GM19035 (cell line): ENCODE data around the gene FGF13.

Source experiments
- ATAC-seq: cut with Tn5 transposase; IDR thresholded peaks from one replicate; pipeline ENCODE4 v1.9.1; 2021; ENCODE audit not compliant: unreplicated experiment

FGF13 gene

DNA sequence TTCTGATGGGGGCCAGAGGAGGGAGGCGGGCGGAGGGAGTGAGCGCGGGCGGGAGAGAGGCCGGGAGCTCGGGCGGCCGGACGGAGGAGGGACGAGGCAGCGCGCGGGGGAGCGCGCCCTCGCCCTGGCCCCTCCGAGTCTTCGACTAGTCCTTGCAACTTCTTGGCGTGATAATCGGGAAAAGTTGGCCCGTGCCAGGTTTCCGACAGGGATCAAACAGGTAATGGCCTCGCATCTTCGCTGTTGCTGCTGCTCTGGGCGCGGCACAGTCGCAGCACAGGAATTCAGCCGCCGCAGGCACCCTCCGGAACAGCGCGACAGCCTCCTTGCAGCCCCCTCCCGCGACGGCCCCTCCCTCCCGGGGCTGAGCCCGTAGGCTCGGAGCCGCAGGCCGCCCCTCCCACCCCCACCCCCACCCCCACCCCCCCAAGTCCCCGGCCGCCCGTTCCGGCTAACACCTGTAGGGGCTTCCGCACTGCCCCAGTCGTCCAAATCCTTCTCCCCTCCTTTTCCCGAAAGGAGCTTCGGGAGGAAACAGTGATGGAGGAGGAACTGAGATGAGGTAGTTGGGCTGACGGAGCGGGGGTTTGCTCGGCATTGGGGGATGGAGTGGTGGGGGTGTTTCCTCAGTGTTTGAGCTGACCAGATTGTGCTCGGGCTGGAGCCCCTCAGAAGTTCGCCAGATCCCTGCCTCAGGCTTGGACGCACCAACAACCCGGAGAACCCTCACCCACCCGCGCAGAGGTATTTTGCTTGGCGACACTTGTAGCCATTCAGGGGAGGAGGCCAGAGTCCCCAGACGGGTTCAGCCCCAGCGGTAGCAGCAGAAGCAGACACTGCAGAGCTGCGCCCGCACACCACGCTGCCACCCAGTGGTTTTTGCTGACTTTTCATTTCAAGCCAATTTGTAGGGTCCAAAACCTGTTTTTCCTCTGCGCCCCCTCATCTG is at the start of gene FGF13:
FGF13 (minus strand) TSS at position 319 of the 949 bp plus-strand sequence. CDS start 714 bp downstream, outside the sequence.
- no peak for ATAC-seq

DNA sequence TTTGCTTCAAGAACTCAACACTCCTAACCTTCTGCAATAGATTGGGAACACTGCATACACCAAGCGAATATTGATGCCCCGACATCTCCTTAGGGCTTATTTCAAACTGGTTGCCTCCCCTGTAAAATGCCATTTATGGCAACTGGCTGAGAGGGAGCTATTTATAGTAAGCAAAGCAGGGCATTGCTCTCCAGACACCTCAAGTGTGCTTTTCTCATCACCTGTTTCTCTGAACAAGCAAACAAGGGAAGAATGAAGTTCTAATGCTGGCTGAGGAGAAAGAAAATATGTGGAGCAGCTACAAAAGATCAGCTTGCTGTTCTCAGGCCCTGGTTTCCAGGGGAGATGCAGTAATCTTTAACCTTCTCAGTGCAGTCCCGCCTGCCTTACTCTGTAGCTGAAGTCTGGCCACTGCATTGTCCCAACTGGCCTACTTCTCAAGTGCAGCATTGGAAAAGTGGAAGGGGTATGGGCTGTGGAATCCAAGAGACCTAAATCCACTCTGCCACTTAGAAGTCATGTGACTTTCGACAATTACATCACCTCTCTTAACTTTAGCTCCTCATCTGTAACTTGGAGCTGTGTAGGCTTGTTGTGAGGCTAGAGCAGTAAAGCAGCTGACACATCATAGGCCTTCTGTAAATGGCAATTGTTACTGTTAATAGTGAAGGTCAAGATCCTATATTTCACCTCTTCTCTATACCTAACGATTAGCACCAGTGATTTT is 47.9 kb upstream of the FGF13 start:
- no peak for ATAC-seq

DNA sequence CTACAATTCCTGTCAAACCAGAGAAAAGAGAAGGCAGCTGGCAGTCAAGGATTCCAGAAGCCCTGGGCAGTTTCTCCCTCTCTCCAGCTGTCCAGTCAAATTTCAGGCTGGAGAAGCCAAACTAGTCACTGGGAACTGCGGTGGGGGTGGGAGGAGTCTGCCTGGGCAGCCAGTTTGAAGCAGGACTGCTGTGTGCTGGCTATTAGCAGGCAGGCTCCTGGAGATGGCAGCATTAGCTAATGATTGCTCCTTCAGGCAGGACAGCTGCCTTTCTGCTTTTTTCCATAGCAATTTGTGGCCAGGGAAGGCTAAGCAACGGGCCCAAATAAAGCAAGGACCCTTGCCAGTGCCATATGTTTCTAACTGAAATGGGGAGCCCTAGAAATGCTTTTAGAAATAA is 44.7 kb upstream of the FGF13 start:
- no peak for ATAC-seq

DNA sequence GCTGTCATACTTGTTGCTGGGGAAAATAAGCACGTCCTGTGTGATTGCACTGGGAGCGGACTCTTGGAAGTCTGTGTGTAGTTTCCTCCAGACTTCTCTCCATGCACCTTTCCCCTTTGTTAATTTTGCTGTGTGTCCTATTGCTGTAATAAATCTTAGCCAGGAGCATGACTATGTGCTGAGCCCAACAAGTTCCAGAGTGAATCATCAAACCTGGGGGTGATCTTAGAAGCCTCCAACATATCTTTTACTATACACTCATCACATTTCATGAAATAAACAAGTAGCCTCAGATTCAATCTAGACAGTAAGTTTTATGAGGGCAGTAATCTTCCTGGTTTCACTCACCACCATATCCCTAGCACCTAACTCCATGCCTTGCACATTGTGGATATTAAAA is 43.3 kb upstream of the FGF13 start:
- no peak for ATAC-seq

DNA sequence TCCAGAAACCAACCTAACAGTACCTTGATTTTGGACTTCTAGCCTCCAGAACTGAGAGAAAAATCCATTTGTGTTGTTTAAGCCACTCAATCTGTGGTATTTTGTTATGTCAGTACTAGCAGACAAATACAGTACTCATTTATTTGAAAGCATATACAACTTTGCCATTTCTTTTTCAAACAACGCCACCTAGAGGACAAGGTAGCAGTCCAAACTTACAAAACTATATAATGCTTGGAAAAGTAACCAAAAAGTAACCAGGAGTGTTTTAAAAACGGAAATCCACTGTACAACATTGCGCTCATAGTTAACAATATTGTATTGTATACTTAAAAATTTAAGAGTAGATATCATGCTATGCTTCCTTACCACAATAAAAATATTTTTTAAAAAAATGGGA is 37.0 kb upstream of the FGF13 start:
- ATAC-seq, result no peak

DNA sequence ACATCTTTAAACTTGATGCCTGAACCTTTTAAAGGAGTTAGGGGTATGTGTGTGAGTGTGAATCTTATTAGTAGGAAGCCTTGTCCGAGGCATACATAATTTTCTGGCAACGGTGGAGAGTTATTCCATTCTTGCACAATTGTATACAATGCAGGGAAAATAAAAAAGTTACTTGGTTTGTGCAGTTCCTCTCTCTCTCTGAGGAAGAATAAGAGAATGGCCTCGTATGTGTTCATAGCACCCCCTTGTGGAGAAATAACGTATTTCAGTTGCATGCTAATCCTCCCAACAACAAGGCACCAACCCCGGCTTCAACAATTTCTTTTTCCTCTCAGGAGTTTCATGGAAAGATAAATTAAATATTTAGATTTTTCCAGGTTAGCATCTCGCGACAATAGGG is 33.7 kb upstream of the FGF13 start:
- ATAC-seq, result peak; percentile 64

DNA sequence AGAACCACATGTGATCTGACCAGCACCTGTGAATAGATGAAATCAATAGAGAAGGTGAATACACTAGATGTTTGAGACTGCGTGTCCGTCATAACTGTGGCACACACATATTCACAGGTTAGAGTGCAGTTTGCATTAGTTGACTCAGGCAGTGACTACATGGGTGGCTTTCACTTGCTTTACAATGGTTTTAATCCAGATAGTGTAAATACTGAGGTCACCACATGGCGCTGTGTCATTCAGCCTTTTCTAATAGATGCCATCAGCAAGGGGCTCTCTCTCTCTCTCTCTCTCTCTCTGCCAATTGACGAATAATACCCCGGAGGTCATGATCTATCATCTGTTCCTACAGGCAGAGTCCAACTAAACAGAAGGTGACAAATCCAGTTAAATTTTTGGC is 30.7 kb upstream of the FGF13 start:
- no peak for ATAC-seq

DNA sequence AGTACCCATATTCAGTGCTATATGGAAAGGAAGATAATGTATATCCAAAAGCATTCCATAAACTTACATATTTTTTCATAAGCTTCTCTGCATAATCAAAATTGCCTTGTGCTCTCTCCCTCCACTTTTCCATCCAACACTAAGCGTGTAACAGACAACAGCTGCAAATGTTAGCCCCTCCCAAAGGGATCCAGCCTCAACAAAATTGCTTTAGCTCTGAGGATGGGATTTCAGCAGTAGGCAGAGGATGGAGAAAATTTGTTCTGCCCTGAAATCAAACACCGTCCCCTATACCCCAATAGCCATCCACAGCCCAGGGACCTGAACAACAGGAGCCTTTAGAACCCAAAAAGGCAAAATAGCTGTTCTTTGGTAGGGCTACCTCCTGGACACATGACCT is 28.8 kb upstream of the FGF13 start:
- no peak for ATAC-seq

DNA sequence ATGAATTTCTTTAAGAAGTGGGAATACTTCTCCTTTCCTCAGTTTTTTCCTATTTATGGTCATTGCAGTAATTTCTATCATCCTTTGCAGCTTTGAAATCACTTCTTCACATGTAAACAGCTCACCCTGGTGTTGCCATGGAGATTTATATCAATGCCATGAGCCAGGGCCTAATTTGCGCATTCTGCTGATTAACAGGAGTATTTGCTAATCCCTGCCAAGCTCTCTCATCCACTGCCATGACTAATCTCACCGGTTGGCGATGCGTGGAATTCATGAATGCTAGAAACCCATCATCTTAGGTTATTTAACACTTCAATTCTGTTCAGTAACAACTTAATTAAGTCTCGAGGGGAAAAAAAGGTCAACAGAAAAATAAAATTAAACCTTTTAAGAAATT is 11.8 kb upstream of the FGF13 start:
- ATAC-seq, result no peak

DNA sequence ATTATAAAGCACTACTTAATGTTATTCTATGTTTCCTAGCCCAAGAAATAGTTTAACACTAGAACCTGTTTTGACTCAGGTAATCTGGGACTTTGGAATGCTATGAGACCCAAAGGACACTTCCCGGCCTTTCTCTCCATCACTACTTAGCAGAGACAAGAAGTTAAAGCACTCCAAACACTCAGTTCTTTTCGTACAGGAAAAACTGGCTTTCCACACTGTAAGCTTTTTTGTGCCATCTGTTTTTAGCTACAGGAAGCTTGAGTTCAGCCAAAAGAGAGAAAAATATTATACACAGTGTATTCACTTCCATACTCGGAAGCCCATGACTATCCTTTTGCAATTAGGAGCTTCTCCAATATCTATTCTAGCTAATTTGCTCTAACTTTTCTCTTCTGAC is 7.9 kb upstream of the FGF13 start:
- ATAC-seq, result no peak

DNA sequence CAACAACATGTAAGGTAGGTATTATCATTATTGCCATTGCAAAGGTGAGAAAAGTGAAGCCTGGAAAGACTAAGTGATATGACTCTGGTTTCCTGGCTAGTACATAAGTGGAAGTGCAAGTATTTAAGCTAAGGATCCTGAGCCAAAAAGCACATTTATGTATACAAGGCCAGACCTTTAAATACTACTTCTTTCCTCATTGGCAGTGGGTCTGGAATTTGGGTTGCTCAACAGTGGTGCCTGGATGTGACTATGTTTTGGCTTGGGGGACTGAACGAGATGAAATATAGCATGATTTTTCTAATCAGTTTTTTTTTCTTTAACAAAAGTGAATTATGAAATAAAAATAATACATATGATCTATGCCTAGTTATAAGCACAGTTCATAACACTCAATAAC is 7.4 kb upstream of the FGF13 start:
- no peak for ATAC-seq

DNA sequence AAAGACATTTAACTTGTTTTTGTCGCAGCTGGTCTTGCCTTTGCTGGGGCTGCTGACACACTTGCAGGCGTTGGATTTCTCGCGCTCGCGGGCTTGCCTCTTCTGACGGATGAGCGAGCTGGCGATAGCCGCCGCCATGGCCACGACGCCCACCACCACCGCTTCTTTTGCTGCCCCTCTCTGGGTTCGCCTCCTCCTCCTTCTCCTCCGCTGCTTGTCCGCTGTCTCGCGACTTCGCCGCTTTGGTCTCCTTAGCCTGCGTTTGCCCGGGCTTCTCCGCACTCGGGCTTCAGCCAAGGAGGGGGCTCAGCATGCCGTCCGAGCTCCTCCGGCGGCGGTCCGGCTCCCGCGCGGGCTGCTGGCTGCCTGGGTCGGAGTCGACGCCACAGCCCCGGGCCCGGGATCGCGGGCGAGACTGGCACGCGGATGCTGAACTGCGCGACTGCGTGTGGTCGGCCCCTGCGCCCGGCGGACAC is 613 bp downstream of the FGF13 start:
- no peak for ATAC-seq

DNA sequence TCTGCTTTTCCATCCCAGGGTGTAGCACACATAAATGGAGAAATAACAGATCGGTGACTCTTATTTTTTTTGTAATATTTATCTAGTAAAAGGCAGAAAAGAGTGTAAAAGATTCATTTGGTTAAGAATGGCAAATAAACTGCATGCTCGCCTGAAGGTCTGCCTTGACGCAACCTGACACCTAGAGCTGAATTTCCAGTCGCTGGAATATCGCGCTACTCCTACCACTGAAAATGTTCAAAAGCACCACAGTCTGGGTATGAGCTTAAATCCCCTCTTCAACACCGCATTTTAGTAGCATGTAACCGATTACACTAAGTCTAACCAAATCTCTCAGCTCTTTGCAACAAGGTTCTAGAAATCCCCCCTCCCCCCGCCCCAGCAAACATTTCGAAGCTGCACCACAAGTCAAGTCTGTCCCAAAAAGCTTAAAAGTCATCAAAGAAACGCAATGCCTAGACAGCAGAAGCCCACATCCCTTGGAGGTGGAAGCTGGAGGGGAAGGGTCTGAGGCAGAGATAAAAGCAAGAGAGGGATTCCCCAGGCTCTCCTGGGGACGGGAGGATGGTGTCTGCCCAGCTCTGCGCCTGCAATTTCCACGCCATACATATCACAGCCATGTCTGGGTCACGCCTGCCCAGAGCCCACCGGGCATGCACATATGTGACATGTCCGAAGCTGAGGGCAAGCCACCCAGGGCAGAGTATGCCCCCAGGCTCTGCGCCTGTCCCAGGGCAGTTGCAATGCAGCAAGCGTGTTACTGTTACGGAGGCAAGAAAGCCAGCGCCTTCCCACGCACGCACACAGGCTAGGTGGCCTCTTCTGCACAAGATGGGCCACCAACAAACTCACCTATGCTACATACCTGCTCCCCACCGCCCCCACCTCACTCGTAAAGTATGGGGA is 1.4 kb downstream of the FGF13 start:
- no peak for ATAC-seq

DNA sequence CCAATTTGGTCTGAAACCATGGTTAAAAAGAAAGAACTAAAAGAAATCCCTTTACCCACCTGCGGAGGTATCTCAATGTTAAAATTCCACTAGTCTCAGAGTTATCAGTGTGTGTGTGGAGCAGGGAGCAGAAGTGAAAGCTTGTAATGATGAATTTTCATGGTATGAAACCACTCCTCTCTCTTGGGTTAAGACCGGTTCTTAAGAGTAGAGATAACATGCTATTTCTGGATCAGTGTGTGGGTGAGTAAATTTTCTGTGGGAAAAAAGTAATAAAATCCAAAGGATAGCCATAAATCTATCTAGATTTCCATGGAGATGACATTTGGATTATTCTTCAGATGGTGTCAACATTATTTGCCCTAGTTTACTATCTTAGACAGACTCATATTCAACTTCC is 3.2 kb downstream of the FGF13 start:
- ATAC-seq, result no peak

DNA sequence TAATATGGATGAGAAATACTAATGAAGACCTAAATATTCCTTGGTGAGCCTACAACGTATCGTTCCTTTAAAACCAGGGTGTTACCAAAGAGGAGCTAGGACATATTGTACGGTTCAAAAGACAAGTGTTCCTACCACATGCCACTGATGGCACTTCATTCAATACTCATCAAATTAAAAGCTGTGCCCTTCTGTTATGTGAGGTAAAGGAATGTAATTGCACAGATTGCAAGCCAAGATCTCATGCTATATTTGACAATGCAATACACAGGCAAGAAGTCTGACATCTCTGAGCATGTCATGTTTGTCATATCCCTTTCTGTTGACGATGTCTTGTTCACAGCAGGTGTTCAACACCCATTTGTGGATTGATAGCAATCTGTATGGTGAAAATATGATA is 6.9 kb downstream of the FGF13 start:
- no peak for ATAC-seq

DNA sequence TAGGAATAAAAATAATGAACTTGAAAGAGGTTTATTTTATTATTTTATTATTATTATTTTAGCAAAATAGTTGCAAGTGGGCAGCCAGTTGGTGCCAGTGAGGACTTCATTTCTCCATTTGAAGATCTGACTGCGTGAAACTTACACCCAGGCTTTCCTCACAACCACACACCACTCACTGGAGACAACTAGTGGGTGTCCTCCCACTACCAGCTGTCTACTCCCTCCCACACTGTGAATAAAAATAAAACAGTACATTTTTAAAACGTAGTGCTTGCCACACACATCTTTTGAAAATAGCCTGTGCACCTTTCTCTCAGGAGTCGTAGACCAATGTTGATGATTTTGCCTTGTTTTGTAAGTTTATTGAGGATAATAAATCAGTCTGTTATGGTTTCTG is 7.4 kb downstream of the FGF13 start:
- ATAC-seq, result no peak

DNA sequence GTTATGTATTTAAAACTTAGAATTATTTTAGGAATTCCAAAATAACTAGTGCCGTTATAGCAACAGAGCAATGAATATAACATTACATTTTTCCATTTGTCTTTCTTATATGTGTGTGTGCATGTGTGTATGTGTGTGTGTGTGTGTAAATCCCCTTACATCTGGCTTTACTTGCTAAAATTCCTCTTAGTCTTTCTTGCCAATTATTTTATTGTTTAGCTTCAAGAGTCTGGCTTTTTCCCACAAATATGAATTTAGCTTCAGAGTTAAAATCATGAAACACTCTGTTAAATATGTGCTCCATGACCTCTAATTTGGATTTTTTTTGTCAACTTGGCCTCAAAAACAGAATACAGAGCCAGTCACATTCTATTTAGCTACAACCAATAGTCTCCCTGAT is 18.9 kb downstream of the FGF13 start:
- no peak for ATAC-seq

DNA sequence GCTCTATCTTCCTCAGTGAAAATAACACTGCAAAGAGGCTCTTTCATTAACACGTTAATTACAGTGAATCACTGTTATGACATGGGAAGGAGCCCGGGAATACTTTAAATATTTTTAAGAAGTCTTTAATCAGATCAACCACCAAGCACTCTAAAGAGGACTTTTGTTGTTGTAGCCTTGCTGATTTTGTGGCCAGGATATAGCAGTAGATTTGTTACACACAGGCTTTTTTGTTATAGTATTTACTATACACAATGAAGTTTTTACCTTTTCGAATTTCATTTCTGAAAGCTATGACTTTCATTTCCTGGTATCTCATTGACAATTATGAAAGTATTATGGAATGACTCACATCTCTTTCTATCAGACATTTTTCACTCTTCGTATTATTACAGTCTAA is 20.3 kb downstream of the FGF13 start:
- no peak for ATAC-seq

DNA sequence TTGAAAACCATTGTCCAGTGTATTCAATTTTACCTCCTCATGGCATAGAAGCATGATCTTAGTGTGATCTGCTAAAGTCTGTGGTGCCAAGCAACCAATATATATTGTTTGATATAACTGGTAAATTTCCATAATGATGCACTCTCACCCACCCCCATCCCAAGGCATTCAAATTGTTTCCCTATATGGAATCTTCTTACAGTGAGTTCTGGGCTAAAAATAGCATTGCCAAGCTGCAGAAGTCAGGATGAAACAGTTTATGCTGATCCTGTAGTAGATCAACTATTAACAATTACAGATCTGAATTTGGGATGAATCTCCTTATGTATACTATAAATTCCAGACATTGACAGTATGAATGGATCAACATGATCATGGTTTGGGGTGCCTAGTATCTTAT is 20.9 kb downstream of the FGF13 start:
- ATAC-seq, result no peak

DNA sequence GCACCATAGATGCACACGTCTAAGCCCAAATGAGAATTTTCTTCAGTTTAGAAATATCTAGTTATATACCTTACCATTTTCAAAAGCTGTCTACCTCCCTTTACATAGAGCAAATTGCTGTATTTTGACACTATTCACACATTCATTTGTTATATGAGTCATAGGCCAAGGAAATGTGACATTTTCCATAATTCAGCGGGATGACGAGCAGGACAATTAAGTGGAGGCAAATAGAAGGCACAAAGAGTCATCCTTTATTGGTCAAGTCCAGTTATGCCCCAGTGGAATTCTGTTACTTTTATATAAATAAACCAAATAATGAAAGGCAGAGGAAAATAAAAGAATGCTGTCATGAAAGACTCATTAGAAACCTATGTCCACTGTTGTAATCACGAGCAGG is 27.9 kb downstream of the FGF13 start:
- ATAC-seq, result no peak

DNA sequence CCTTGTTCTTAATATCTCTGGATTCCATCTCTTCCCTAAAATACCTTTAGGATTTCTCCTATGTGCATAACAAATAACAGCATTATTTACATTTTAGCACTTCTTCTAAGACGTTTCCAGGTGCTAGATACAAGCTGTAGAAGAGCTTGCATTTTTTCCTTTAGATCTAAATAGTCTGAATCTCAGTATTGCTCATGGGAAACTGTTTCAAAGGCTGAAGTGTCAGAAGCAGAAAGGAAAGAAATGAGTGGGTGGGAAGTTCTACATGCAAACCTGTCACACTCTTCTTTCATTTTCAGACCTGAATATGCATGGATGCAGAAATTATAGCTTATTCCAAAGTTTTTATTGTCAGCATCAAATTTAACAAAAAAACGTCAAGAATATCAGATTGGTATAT is 41.8 kb downstream of the FGF13 start:
- ATAC-seq, result no peak
